HG03460 (cell line): ENCODE measurements around the gene INPP5D.
A peak's percentile ranks its signal among the peaks of the same experiment; 100 is the strongest.
"Not testable (repeated sequence)": the region's sequence is repeated elsewhere in the genome, so short reads cannot be mapped to it uniquely, and the experiment has no call there.

Experiments used
- ATAC-seq: cut with Tn5 transposase; IDR thresholded peaks from one replicate; pipeline ENCODE4 v1.9.1; 2021; ENCODE audit not compliant: unreplicated experiment

The INPP5D gene

DNA sequence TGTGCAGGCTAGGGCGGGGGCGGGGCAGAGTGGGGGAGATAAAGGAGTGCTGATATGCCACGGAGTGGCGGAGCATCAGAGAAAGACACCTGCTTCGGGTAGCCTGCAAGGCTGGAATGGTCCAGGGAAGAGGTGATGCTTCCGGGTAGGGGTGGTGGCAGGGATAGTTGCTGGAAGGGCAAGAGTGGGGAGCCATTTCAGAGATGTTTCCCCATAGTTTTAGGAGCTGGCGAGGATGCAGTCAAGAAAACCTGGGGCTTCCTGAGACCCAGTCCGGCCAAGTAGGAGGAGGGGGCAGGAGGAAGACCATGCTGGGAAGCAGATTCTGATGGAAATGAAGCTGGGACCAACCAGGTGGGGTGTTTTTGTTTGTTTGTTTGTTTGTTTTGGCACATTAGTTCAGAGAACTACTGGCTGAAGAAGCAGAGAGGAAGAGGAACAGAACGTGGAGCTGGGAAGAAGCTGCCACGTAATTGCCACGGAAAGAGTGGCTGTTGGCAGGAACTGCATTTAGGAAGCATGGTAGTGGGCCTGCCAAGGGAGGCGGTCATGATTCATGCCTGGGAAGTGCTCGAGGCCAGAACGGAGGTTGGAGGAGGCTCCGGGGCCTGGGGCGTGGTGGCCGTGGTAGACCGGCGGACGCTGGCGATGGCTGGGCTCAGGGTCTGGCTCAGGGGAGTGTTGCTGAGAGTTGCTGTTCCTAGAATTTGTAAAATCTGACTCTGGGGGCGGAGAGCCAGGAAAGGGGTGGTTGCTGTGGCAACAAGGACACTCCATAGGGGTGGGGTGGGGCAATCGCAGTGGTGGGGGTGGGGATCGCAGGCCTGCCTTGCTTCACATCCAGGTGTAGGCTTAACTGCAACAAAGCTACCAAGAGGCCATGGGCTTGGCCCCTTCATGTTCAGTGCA is 8.6 kb upstream of the INPP5D start:
- ATAC-seq = no peak

DNA sequence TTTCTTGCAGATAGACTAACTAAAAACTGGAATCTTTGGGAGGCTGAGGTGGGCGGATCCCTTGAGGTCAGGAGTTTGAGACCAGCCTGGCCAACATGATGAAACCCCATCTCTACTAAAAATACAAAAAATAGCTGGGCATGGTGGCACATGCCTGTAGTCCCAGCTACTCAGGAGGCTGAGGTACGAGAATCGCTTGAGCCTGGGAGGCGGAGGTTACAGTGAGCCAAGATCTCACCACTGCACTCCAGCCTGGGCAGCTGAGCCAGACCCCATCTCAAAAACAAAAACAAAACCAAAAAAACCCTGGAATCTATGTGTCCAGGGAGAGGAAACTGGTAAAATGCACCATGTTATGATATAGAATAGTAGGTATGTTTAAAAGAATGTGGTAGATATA is 7.6 kb upstream of the INPP5D start:
- ATAC-seq = not testable (repeated sequence)

DNA sequence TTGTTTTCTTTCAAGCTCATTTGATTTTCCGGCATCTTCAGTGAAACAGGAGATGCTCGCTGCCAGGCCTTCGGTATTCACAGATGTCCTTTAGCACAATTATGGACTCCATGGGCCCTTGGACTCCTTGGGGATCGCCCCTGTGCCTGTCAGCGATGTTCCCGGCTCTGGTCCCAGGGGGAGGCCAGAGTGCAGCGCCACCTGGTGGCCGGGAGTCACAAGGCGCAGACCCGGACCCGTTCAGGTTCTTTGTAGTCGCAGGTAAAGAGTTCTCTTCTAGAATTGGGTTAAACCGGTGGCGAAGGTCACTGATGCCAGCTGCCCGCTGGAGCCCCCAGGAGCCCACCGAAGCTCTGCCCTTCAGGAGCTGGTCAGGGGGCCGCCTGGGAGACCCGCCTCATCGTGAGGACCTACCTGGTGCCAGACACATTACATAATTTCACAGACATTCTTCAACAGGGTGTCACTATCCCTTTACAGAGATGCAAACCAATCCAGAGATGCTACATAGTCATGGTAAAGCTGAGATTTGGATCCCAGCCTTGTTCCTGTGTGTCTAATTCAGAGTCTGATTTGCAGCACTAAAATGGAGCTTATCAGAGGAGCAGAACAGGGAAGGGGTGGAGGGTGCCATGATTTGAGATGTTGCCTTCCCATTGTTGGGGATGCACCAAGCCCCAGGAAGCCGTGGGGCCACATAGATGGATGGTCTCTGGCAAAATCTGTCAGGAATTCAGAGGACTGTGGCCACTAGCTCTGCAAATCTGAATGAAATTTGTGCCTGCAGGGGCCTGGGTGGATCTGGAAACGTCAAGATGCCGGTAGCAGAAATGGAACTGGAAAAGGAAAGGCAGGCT is 6.0 kb upstream of the INPP5D start:
- no peak for ATAC-seq

DNA sequence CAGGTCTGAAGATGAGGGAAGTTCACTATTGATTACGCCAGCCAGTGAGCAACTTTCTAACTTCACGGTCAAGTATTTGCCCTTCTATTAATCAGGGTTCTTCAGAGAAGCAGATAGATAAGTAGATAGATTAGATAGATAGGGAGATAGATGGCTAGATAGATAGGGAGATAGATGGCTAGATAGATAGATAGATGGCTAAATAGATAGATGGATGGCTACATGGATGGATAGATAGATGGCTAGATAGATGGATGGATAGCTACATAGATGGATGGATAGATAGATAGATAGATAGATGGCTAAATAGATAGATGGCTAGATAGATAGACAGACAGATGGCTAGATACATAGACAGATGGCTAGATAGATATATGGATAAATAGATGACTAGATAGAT is 4.8 kb upstream of the INPP5D start:
- no peak for ATAC-seq

DNA sequence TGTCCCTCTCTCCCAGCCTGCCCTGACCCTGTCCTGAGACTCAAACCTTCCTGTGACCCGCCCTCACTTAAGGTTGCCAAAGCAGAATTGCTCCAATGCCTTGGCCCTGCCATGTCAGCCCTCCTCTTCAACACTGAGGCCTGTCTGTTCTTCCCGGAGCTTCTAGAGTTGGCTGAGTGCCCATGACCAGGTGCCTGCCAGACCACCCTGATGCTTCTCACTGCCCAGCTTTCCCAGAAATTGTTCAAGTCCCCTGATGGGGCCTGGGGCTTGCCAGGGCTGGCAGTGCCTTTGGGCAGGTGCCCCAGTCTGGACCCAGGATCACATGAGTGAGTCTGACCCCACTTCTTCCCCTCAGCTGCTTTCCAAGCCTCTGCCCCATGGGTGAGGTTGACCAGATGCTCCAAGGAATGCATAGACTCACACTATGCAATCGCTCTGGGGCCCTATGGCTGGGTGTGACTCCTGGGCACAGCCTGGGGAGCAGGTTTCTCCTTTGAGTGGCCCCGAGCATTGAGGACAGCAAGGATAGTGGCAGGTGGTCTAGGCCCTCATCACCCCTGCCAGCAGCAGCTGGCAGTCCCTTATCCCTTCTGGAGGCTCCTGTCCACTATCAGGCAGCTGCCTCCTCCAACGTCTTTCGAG is 3.1 kb upstream of the INPP5D start:
- no peak for ATAC-seq

DNA sequence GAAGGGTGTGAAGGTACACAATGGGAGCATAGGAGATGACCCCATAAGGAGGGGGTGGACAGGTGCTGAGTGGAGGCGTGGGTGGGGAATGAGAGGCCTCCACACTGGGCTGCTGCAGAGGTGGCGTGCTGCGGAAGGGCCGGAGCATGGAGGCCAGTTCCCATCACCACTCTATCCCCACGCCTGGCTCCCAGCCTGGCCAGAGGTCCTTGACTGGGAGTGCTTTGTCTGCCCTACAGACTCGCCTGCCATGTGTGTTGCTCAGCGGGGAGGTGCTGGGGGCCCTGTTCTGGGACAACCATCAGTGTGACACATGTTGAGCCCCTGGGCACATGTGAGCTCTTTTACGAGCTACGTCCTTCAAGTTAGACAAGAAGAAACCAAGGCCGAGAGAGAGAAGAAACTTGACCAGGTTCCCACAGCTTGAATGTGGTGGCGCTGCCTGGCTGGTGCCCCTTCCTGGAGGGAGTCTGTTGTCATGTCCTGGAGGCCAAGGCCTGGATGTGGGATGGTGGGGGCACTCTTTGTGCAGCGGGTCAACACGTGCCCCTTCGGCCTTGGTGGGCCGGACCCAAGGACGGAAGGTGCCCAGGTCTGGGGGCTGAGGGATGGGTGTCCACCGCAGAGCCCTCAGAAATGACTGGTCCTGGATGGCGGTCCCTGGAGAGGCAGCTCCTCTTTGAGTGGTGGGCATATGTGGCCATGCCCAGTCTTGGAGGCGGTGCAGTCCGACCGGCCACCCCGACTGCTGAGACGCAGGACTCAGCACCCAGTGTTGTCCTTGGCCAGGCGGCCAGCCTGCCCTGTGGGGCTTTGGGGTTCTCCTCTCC is 1.2 kb upstream of the INPP5D start:
- no peak for ATAC-seq

DNA sequence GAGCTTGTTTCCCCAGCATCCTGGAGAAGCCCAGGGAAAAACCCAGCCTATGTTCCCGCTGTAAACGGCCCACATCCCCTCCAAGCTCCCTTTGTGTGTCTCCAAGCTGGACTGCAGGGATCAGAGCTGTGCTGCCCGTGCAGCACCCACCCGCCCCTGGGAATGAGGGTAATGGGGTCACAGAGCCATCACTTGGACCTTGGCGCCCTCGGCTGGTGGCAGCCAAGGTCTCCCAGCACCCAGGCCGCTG is 670 bp upstream of the INPP5D start:
- no peak for ATAC-seq

DNA sequence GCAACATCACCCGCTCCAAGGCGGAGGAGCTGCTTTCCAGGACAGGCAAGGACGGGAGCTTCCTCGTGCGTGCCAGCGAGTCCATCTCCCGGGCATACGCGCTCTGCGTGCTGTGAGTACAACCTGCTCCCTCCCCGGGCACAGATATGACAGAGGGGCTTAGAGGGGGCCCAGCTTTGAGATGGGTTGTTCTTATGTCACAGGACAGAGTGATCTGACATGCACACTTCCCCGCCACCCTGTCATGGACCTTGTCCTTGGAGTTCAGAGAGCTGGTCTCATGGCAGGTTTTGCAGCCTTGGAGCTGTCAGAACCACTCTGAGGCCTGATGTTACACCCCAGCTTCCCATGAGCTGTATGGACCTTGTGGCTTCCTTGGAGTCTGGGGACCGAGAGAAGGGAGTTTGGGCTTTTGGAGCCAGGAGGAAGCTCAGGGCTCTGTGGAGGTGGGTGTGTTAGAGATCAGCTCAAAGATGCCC is 398 bp downstream of the INPP5D start:
- no peak for ATAC-seq

DNA sequence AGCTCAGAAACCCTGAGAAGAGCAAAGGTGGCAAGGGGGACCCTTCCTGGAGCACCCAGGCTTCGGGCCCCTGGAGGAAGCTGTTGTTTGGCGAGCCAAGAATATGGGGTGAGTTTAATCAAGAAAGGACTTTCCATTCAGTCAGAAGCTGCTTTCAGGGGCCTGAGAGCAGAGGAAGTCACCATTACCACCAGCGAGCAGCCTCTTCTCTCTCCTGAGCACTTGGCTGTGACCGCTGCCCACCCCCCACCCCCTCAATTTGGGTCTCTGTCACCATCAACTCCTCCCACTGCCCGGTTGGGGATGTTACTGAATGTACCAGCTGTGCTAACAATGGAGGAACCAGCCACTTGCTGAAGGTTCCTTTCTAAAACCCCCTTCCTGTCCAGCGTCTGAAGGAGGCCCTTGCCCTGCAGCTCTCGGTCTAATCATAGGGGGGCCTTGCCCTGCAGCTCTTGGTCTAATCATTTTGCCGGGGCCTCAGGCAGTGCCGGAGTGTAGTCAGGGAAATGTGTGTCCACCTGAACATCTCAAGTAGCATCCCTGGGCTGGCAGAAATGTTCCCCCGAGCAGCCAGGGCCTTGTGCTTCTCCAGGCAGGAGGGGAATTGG is 943 bp downstream of the INPP5D start:
- peak; percentile 10 for ATAC-seq

DNA sequence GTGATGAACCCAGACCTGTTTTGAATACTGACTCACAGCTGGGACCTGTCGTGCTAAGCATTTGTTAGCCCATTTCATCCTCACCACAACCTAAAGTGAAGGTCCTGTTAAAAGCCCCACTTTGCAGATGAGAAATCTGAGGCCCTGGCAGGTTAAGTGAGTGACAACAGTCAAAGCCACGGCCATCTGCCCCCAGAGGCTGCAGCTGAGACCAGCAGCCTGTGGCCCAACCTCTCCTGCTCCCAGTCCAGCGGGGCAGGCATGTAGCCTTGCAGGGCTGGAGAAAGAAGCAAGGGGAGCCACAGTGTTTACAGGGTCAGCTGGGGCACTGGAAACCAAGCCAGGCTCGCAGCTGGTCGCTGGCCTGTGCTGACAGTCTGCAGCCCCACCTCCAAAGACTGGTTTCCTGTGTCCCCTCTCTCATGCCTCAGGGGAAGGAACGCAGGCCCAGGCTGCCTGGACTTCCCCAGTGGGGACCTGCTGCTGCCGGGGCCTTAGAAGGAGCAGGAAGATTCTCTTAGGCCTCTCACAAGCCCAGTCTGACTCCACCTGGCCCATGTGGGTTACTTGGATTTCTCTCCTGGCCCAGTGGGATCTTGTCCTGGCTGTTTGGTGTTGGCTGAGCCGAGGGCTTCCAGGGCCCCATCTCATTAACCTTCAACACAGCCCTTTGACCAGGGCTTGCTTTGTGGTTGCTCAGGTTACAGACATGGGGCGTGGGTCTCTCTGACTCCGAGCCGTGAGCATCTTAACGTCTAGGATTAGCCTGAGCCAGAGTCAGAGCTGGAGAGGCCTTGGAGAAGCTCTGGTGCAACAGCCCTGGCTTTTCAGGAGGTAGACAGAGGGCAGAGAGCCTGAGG is 1.7 kb downstream of the INPP5D start:
- ATAC-seq = peak; percentile 25

DNA sequence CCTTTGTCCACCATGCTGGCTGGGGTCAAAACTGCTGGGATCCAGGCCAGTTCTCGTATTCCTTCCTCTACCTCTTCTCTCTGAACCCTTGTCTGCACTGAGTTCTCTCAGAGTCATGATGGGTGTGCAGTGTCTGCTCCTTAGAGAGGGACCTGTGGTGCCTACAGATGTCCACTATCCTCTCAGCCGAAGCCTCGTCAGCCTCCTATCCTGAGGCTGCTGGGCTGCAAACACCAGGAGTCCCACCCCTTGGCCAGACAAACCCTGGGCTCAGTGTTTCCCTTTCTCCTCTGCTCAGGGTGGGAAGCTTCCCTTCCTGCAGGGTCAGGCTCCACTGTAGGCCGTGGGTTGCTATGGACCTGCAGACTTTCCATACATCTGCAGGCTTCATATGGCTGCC is 2.3 kb downstream of the INPP5D start:
- no peak for ATAC-seq

DNA sequence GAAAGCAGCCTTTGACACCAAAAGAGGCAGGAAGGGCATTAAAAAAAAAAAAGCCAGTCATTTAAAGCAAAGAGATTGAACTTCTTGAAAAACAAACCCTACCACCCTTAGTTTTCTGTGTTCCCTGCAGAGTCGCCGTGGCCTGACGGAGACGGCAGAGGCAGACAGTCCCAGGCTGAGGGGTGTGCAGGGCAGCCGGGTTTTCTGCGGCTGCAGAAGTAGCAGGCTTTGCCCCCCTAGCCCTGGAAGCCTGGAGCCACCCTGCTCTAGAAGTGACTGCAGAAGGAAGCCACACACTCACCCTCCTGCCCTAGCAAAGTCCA is 2.8 kb downstream of the INPP5D start:
- ATAC-seq = peak; percentile 1

DNA sequence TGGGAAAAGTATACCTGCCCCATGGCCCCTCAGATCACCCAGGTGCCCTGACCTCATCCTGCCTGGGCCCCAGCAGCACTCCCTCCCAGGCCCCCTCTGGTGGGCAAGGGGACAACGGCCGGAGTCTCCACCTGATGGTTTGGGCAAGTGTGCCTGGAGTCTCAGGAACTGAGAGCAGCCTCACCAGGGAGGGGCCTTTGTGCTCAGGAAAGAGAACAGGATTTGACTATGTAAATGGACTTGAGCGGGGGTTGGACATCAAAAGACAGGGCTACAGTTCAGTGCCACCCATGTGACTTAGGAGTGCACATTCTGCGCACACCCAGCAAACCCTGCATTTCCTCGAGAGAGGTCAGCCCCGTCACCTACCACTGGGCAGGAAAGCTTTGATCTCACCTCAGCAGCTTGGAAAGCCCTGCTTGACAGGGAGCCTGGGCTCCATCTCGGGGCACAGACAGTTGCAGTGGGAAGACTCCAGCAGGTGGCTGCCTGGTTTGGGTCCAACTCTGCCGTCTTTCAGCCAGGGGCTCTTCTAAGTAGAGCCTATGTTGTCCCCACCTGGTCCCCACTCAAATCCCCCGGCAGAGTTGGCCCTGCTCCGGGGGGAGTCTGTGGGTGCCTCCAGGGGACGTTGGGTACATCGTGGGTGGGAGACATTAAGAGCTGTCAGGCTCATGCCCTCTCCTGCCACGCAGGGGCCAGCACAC is 3.3 kb downstream of the INPP5D start:
- peak; percentile 46 for ATAC-seq

DNA sequence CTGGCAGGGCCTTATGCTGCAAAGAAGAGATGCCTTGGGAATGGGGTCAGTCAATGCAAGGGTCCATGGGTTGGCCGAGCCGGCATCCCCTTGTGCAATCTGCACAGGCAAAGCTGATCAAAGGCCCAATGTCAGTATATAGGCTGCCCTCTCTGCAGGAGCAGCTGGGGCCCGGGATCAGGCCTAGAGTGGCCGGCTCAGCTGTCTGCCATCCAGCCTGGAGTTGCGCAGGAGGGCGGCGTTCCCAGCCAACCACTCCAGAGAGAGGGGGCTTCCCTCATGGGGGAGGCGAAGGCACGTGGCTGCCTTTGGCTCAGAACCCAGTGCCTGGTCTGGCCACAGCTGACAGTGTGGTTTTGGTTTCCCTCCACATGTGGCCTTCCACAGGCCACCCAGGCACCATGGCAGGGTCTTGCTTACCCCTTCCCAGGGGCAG is 3.9 kb downstream of the INPP5D start:
- no peak for ATAC-seq

DNA sequence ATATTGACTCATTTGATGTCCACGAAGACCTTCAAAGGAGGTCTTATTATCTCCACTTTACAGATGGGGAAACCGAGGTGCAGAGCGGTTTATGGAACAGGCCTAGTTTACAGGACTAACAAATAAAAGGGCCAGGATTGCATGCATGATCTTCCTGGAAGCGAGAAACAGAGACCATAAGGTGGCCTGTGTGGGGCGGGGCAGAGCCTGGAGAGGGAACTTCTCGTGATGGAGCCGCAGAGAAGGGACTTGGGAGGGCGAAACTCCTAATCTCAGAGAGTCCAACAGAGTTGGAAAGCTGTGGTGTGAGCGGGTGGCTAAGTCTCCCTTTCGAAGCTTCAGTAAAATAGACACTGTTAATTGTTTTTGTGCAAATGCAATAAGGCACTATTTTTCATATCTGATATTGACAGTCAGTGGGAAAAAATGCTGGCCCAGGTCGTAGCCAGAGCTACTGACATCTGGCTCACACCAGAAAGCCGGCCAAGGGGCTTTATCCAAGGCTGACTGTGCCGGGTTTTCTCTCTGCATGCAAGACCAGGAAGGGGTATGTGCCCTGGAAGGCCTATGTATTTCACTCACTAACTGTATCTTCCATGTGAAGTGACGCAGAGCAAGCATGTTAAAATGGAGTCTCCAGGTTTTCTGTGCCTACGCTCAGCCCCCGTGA is 4.5 kb downstream of the INPP5D start:
- no peak for ATAC-seq

DNA sequence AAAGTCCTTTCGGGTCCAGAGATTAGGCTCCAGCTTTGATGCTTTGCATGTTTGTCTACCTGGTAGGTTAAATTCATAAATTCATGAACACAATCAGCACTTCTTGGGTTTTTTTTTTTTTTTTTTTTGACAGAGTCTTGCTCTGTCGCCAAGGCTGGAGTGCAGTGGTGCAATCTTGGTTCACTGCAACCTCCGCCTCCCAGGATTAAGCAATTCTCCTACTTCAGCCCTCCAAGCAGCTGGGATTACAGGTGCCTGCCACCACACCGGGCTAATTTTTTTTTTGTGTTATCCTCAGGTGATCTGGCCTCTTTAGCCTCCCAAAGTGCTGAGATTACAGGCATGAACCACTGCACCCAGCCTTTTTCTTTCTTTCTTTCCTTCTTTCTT is 5.1 kb downstream of the INPP5D start:
- ATAC-seq = not testable (repeated sequence)

DNA sequence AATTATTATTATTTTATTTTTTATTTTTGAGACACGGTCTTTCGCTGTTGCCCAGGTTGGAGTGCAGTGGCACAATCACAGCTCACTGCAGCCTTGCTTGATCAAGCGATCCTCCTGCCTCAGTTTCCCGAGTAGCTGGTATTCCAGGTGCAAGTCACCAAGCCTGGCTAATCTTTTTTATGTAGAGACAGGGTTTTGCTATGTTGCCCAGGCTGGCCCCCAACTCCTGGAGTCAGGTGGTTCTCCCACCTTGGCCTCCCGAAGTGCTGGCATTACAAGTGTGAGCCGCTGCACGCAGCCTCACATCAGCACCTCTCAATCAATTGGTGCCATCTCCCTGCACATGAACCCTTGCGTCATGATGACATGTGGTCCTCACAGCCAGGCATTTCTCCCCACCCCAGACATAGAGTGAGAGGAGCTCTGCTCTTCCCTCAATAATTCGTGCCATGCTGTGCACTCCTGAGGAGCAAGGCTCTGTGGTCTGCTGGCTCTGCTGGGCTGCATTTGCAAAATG is 5.9 kb downstream of the INPP5D start:
- ATAC-seq = no peak

DNA sequence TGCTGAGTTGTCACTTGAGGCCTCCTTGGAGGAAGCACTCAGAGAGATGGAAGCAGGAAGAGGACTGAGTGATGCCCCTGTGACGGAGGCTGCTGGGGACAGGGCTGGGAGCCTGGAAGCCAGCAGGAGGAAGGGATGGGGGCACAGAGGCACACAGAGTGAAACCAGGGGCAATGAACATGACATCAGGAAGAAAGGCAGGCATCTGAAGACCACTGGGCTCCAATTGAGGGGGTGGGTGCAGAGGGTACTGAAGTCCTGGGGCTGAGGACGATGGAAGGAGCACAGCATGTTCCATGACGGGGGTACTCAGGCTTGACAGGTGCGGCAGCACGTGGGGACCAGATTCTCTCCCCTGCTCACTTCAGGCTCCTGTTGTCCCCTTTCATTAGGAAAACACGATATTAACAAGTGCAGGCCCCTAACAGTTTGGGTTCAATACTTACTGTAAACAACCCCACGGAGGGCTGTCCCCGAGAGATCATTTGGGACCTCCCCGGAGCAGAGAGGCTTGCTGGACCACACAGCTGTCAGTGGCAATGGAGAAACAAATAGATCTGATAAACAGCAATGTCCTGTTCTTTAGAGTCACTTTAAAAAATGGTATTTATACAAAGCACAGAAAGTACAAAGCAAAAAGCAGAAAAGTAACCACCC is 8.7 kb downstream of the INPP5D start:
- no peak for ATAC-seq
